SU-DHL-6 (cell line): Measurements from ENCODE around the gene FUT8.

ENCODE experiments used
- H2AFZ ChIP-seq: fragments of 200-600 bp; sonication (generic); 2 replicates; pipeline ENCODE4 v1.6.1; 2014; ENCODE audit warnings: low read depth, mild to moderate bottlenecking, moderate library complexity, mixed read lengths, antibody characterized with exemption, low read length; ENCODE audit not compliant: severe bottlenecking
- H3F3A ChIP-seq: fragments of 200-600 bp; shearing (Covaris generic); 2 replicates; pipeline ENCODE4 v1.6.0; 2016; ENCODE audit warnings: antibody characterized with exemption, mild to moderate bottlenecking; ENCODE audit not compliant: insufficient read depth
- H3K27ac ChIP-seq: fragments of 200-600 bp; sonication (generic); 2 replicates; pipeline ENCODE4 v1.5.1; 2016; ENCODE audit warnings: low read depth, mild to moderate bottlenecking, low read length, moderate library complexity, mixed read lengths
- H3K27me3 ChIP-seq: fragments of 200-600 bp; sonication (generic), shearing (Covaris generic); 2 replicates; pipeline ENCODE4 v1.6.0; 2014; ENCODE audit warnings: mild to moderate bottlenecking, low read length
- H3K36me3 ChIP-seq: fragments of 200-600 bp; sonication (generic); 2 replicates; pipeline ENCODE4 v1.6.1; 2014; ENCODE audit warnings: mild to moderate bottlenecking, low read length, mixed read lengths
- H3K4me2 ChIP-seq: fragments of 300-600, 200-600 bp; shearing (Covaris generic), sonication (generic); 2 replicates; pipeline ENCODE4 v1.6.0; 2014; ENCODE audit warnings: low read length, low read depth, mild to moderate bottlenecking; ENCODE audit not compliant: poor library complexity, severe bottlenecking
- H3K4me3 ChIP-seq: fragments of 200-600 bp; sonication (generic); 2 replicates; pipeline ENCODE4 v1.5.1; 2014; ENCODE audit warnings: antibody characterized with exemption, low read length, mild to moderate bottlenecking, mixed read lengths; ENCODE audit not compliant: insufficient read depth, poor library complexity, severe bottlenecking
- H3K79me2 ChIP-seq: fragments of 200-600 bp; sonication (generic); 2 replicates; pipeline ENCODE4 v1.6.1; 2014; ENCODE audit warnings: mild to moderate bottlenecking, low read length, moderate library complexity; ENCODE audit not compliant: insufficient read depth
- H3K9ac ChIP-seq: fragments of 200-600 bp; sonication (generic); 2 replicates; pipeline ENCODE4 v1.7.0; 2014; ENCODE audit warnings: mild to moderate bottlenecking, low read length
- H3K9me2 ChIP-seq: fragments of 200-600 bp; sonication (generic); replicated peaks from 2 replicates; pipeline ENCODE4 v1.6.1; 2014; ENCODE audit warnings: low read length; ENCODE audit not compliant: insufficient read depth
- H3K9me3 ChIP-seq: fragments of 200-600 bp; sonication (generic); 2 replicates; pipeline ENCODE4 v1.6.1; 2014; ENCODE audit warnings: low read length, mixed read lengths; ENCODE audit not compliant: insufficient read depth
- H4K20me1 ChIP-seq: fragments of 200-600 bp; sonication (generic); 2 replicates; pipeline ENCODE4 v1.6.1; 2014; ENCODE audit warnings: low read depth, mild to moderate bottlenecking, antibody characterized with exemption, low read length, moderate library complexity, mixed read lengths
- CTCF ChIP-seq: fragments of 200-600 bp; sonication (generic); IDR thresholded peaks from one replicate; pipeline ENCODE4 v1.5.1; 2017; ENCODE audit warnings: antibody characterized with exemption, mild to moderate bottlenecking, low read length, moderate library complexity; ENCODE audit not compliant: insufficient read depth, poor library complexity, severe bottlenecking
- EZH2phosphoT487 ChIP-seq: fragments of 200-600 bp; sonication (generic), shearing (Covaris generic); conservative IDR thresholded peaks from 2 replicates; pipeline ENCODE4 v1.6.1; 2018; ENCODE audit warnings: mild to moderate bottlenecking, antibody characterized with exemption, low read length, moderate library complexity, mixed read lengths

FUT8 gene

GRCh38 chr14:65422088-65422834 lies 9.7 kb downstream of the FUT8 start:
- H4K20me1 ChIP-seq, result peaks cover 16% of the 10 kb centered on the region
- H2AFZ ChIP-seq, result no peak overlapping the region
- H3K27ac ChIP-seq, result no peak overlapping the region
- H3F3A ChIP-seq, result peaks cover 6% of the 10 kb centered on the region
- H3K36me3 ChIP-seq, result no peaks in the 10 kb centered on the region; the same call in 1 of the 2 replicates
- H3K4me3 ChIP-seq, result no peak overlapping the region
- no peak for TF ChIP-seq EZH2phosphoT487
- no peak for TF ChIP-seq CTCF
- no peak overlapping the region for H3K9ac ChIP-seq
- H3K9me3 ChIP-seq, result no peaks in the 10 kb centered on the region
- no peaks in the 10 kb centered on the region for H3K27me3 ChIP-seq
- H3K9me2 ChIP-seq, result no peaks in the 10 kb centered on the region
- H3K4me2 ChIP-seq, result no peak overlapping the region
- peaks cover 96% of the 10 kb centered on the region for H3K79me2 ChIP-seq

GRCh38 chr14:65423982-65424381 lies 11.5 kb downstream of the FUT8 start:
- no peak overlapping the region for H3K4me3 ChIP-seq
- peaks cover 96% of the 10 kb centered on the region for H3K79me2 ChIP-seq
- H3K9me3 ChIP-seq, result no peaks in the 10 kb centered on the region
- H2AFZ ChIP-seq, result no peak overlapping the region
- no peak overlapping the region for H3K9ac ChIP-seq
- no peak overlapping the region for H3K27ac ChIP-seq
- no peak overlapping the region for H3K4me2 ChIP-seq
- H3K36me3 ChIP-seq, result no peaks in the 10 kb centered on the region; the same call in 1 of the 2 replicates
- TF ChIP-seq EZH2phosphoT487 (no peak), CTCF (no peak)
- H3K27me3 ChIP-seq, result no peaks in the 10 kb centered on the region
- H3K9me2 ChIP-seq, result no peaks in the 10 kb centered on the region
- peaks cover 8% of the 10 kb centered on the region; the same call in 1 of the 2 replicates for H4K20me1 ChIP-seq
- H3F3A ChIP-seq, result no peaks in the 10 kb centered on the region; the same call in 1 of the 2 replicates

GRCh38 chr14:65424531-65424930 lies 12.0 kb downstream of the FUT8 start:
- Histone ChIP-seq H3K27ac (no peak overlapping the region), H3K27me3 (no peaks in the 10 kb centered on the region), H3K9ac (no peak overlapping the region), H3F3A (no peaks in the 10 kb centered on the region; the same call in 1 of the 2 replicates), H3K9me3 (no peaks in the 10 kb centered on the region), H2AFZ (no peak overlapping the region), H3K4me3 (no peak overlapping the region), H4K20me1 (peaks cover 8% of the 10 kb centered on the region; the same call in 1 of the 2 replicates), H3K79me2 (peaks cover 96% of the 10 kb centered on the region), H3K9me2 (no peaks in the 10 kb centered on the region), H3K4me2 (no peak overlapping the region), H3K36me3 (no peaks in the 10 kb centered on the region; the same call in 1 of the 2 replicates)
- TF ChIP-seq CTCF (no peak), EZH2phosphoT487 (no peak)
